GM12878 (cell line): ENCODE data around the gene GOLPH3. TPM values are rescaled to one million over a fixed set of nuclear protein-coding genes. Genes with fewer than 3 reads are reported as not detected.

ENCODE experiments used
- ATAC-seq: fragments of 200-7000 bp; cut with Tn5 transposase; 3 replicates; pipeline ENCODE4 v1.9.1; 2020; ENCODE audit warnings: mild to moderate bottlenecking, moderate library complexity
- BruUV-seq: library from RNA; stranded (reverse); fragments of 400-500 nt; replicated peaks from 2 replicates; lab custom pipeline; 2021; lab: Mats Ljungman, UMichigan
- CTCF ChIA-PET: fragments of 300-600 bp; sonication (Branson Sonifier 250); formaldehyde crosslinking; extraction: SDS; loops from one replicate; lab custom pipeline; 2021; ENCODE audit warnings: inconsistent platforms; lab: Yijun Ruan, JAX
- POLR2A ChIA-PET: fragments of 350-600 bp; formaldehyde crosslinking; extraction: SDS; loops from one replicate; lab custom pipeline; 2021; ENCODE audit warnings: inconsistent platforms; lab: Charles Lee
- RAD21 ChIA-PET: fragments of 300-600 bp; sonication (Branson Sonifier 250); formaldehyde crosslinking; loops from one replicate; lab custom pipeline; 2023; ENCODE audit warnings: antibody characterized with exemption; ENCODE audit not compliant: unreplicated experiment; lab: Charles Lee
- SMC1A ChIA-PET: fragments of 300-600 bp; sonication (Branson Sonifier 250); formaldehyde crosslinking; loops from one replicate; lab custom pipeline; 2023; ENCODE audit not compliant: unreplicated experiment, uncharacterized antibody; lab: Charles Lee
- DNase-seq: peaks from one replicate; pipeline ENCODE4 v3.0.0-alpha.2; 2011; ENCODE audit warnings: low read depth, low spot score
- FAIRE-seq: peaks from 3 replicates; lab custom pipeline; 2011; peaks lifted over from hg19 to GRCh38; lab: Jason Lieb, UNC
- H2AFZ ChIP-seq: 2 replicates; pipeline ENCODE4 v1.6.0; 2011; ENCODE audit warnings: low read depth, low read length, control low read depth; ENCODE audit not compliant: control insufficient read depth
- H3K27ac ChIP-seq: 2 replicates; pipeline ENCODE4 v1.5.1; 2011; ENCODE audit warnings: control low read depth; ENCODE audit not compliant: control insufficient read depth, insufficient read depth
- H3K27me3 ChIP-seq, 2 experiments: replicated peaks in 1 of 2; 2 replicates each; pipeline versions ENCODE4 v1.6.0 to v1.6.1; 2011; ENCODE audit warnings: low read length in 1 of 2; ENCODE audit not compliant: control insufficient read depth in 2 of 2, insufficient read depth in 2 of 2
- H3K36me3 ChIP-seq, 2 experiments: 2 replicates each; pipeline ENCODE4 v1.5.1; 2011; ENCODE audit warnings: low read length in 1 of 2; ENCODE audit not compliant: control insufficient read depth in 2 of 2, insufficient read depth in 2 of 2
- H3K4me1 ChIP-seq: 2 replicates; pipeline ENCODE4 v1.6.1; 2011; ENCODE audit warnings: mild to moderate bottlenecking, low read length, moderate library complexity, mixed read lengths; ENCODE audit not compliant: control insufficient read depth, insufficient read depth
- H3K4me2 ChIP-seq: 2 replicates; pipeline ENCODE4 v1.6.0; 2011; ENCODE audit warnings: control low read depth; ENCODE audit not compliant: control insufficient read depth, insufficient read depth
- H3K4me3 ChIP-seq: fragments of 200-600 bp; sonication (generic); 2 replicates; pipeline ENCODE4 v1.5.1; 2016
- H3K79me2 ChIP-seq: 2 replicates; pipeline ENCODE4 v1.6.0; 2011; ENCODE audit warnings: low read length; ENCODE audit not compliant: control insufficient read depth, insufficient read depth
- H3K9ac ChIP-seq: 2 replicates; pipeline ENCODE4 v1.8.0; 2011; ENCODE audit warnings: low read length, control low read depth, mixed read lengths; ENCODE audit not compliant: control insufficient read depth, insufficient read depth
- H3K9me3 ChIP-seq: replicated peaks from 3 replicates; pipeline ENCODE4 v1.5.1; 2011; ENCODE audit warnings: mild to moderate bottlenecking, low read length; ENCODE audit not compliant: control insufficient read depth, insufficient read depth
- H4K20me1 ChIP-seq: 2 replicates; pipeline ENCODE4 v1.6.0; 2011; ENCODE audit not compliant: control insufficient read depth, insufficient read depth
- BCL11A ChIP-seq: IDR thresholded peaks from 2 replicates; pipeline ENCODE4 v1.6.1; 2011; ENCODE audit warnings: low read depth, low read length
- E2F4 ChIP-seq: IDR thresholded peaks from 2 replicates; pipeline ENCODE4 v1.6.1; 2012; ENCODE audit warnings: low read depth, low read length, improper control_type of control experiment
- EZH2 ChIP-seq: IDR thresholded peaks from 2 replicates; pipeline ENCODE4 v1.6.1; 2012; ENCODE audit warnings: low read depth, mild to moderate bottlenecking, control low read depth, inconsistent platforms, low read length, borderline replicate concordance; ENCODE audit not compliant: control insufficient read depth
- FOXK2 ChIP-seq: fragments of 450-650 bp; IDR thresholded peaks from 2 replicates; pipeline ENCODE4 v1.6.1; 2017; ENCODE audit warnings: mild to moderate bottlenecking, moderate library complexity
- IRF5 ChIP-seq: fragments of 450-650 bp; IDR thresholded peaks from 2 replicates; pipeline ENCODE4 v1.6.1; 2017; ENCODE audit warnings: borderline replicate concordance
- NBN ChIP-seq: fragments of 450-650 bp; IDR thresholded peaks from 2 replicates; pipeline ENCODE4 v1.6.1; 2016
- NFXL1 ChIP-seq: fragments of 450-650 bp; IDR thresholded peaks from 2 replicates; pipeline ENCODE4 v1.6.1; 2017; ENCODE audit warnings: antibody characterized with exemption, mild to moderate bottlenecking, borderline replicate concordance
- PRDM15 ChIP-seq: fragments of 450-650 bp; formaldehyde crosslinking; IDR thresholded peaks from 2 replicates; pipeline ENCODE4 v1.4.0; 2020; ENCODE audit warnings: mild to moderate bottlenecking, moderate library complexity
- RAD51 ChIP-seq: fragments of 450-650 bp; IDR thresholded peaks from 2 replicates; pipeline ENCODE4 v1.6.1; 2016; ENCODE audit warnings: moderate library complexity, mild to moderate bottlenecking, inconsistent platforms
- SREBF2 ChIP-seq: IDR thresholded peaks from 2 replicates; pipeline ENCODE4 v1.6.1; 2012; ENCODE audit warnings: mild to moderate bottlenecking, low read length
- TAF1 ChIP-seq: IDR thresholded peaks from 2 replicates; pipeline ENCODE4 v1.6.1; 2011; ENCODE audit warnings: mild to moderate bottlenecking, low read depth, low read length, borderline replicate concordance
- ZNF384 ChIP-seq: IDR thresholded peaks from 2 replicates; pipeline ENCODE4 v1.6.1; 2012; ENCODE audit warnings: low read depth, mild to moderate bottlenecking, low read length, improper control_type of control experiment, borderline replicate concordance
- ZNF592 ChIP-seq: fragments of 450-650 bp; IDR thresholded peaks from 2 replicates; pipeline ENCODE4 v1.6.1; 2017; ENCODE audit warnings: mild to moderate bottlenecking, moderate library complexity
- ZSCAN29 ChIP-seq: fragments of 450-650 bp; IDR thresholded peaks from 2 replicates; pipeline ENCODE4 v1.6.1; 2017; ENCODE audit warnings: mild to moderate bottlenecking, moderate library complexity
- WGBS: methylation state at CpG from one replicate; pipeline ENCODE4 v1.1.6; 2016; ENCODE audit warnings: low lambda C conversion rate; ENCODE audit not compliant: insufficient replicate concordance, insufficient coverage; ENCODE audit errors: missing lambda C conversion rate; 5-methylcytosine and 5-hydroxymethylcytosine counted together
- in situ Hi-C: fragments of 300-500 bp; cut with MboI; formaldehyde crosslinking; loops from 9 replicates; pipeline ENCODE4 v1.14.3; 2018; ENCODE audit warnings: mixed read lengths
- intact Hi-C: fragments of 100-400 bp; cut with micrococcal nuclease; formaldehyde crosslinking; loops from one replicate; pipeline ENCODE4 v1.14.2; 2022; ENCODE audit not compliant: unreplicated experiment
- polyA plus RNA-seq, 11 experiments: library from polyadenylated mRNA; depleted of rRNA in 4 of 11; unstranded in 6 of 11; stranded (reverse) in 5 of 11; fragments of >200 nt; fragmentation: Nextera tagmentation in 4 of 11; fragmentation: Illumina TruSeq in 1 of 11; extraction: Ambion mirVana in 4 of 11; extraction: Trizol in 1 of 11; gene quantifications; 1 replicate in 1 of 11; 2 replicates in 10 of 11; pipeline versions ENCODE4 v1.2.1 to v1.2.3, GENCODE V29; 2011 to 2016; ENCODE audit warnings: inconsistent platforms in 2 of 11, missing spikeins in 2 of 11, low read depth in 1 of 11
- total RNA-seq, 4 experiments: library from RNA; depleted of rRNA in 3 of 4; stranded (reverse); fragments of >200 nt in 3 of 4; fragmentation: Illumina TruSeq in 1 of 4; extraction: Trizol in 1 of 4; gene quantifications; 2 replicates each; pipeline versions ENCODE4 v1.2.1 to v1.2.3, GENCODE V29; 2013 to 2021

Gene GOLPH3
- total and polyA plus RNA-seq, 10 of the 15 experiments (the other 5 are each of a cell fraction or from before 2014, with no cell fraction given) = 14.0 to 79.7 (median 43.2) TPM

GRCh38 chr5:32147236-32147635 lies 26.9 kb downstream of the GOLPH3 start:
- SMC1A ChIA-PET = interaction anchor here (1.5 to 2.2 kb wide), 3 partner anchors 17 to 24 kb away, joined by 5 to 6 read pairs (median 5); no protein-coding TSS in a partner anchor
- no TSS peak for BruUV-seq
- Histone ChIP-seq H3K36me3 (peaks cover 0 to 4% of the 10 kb centered on the region in 2 experiments; a peak in 2 of 4 replicates), H3K27me3 (no peaks in the 10 kb centered on the region), H3K79me2 (peaks cover 80% of the 10 kb centered on the region), H3K9ac (no peak overlapping the region), H3K4me2 (no peak overlapping the region), H3K9me3 (no peaks in the 10 kb centered on the region), H3K27ac (no peak overlapping the region), H3K4me1 (no peaks in the 10 kb centered on the region), H2AFZ (no peak overlapping the region), H3K4me3 (no peak overlapping the region), H4K20me1 (no peaks in the 10 kb centered on the region)
- WGBS = 66% methylated on average over 3 of the region's 3 CpGs
- intact Hi-C loops = no loop called here
- DNase-seq (no peak), FAIRE-seq (no peak), ATAC-seq (no peak)
- CTCF ChIA-PET = no interaction called here
- in situ Hi-C loops = no loop called here
- POLR2A ChIA-PET = no interaction called here
- RAD21 ChIA-PET = no interaction called here
- TF ChIP-seq FOXK2 (no peak), NBN (no peak), E2F4 (no peak), NFXL1 (no peak), TAF1 (no peak), EZH2 (no peak), ZNF384 (no peak), RAD51 (no peak), PRDM15 (CRISPR knock-in tag) (no peak), BCL11A (no peak), SREBF2 (no peak), ZSCAN29 (no peak), ZNF592 (no peak), IRF5 (no peak)
